Measurements from ENCODE around the gene CRACR2B. TPM values are rescaled to one million over a fixed set of nuclear protein-coding genes. Genes with fewer than 3 reads are reported as not detected.

The CRACR2B gene
- total and polyA plus RNA-seq, 2 of the 8 experiments (the other 6 are each of a cell fraction or from before 2014, with no cell fraction given), result 18.2 to 26.4 TPM

DNA sequence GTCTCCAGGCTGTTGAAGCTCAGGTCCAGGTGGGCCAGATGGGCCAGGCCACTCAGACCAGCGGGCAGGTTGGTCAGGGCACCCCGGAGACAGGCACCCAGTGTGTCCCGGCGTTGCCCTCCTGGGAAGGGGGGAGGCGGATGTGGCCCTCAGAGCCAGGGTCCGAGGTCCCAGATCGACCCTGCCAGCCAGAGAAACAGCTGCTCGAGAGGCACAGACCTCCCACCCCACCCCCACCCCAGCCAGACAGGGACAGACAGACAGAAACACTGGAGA, 24.3 kb upstream of the CRACR2B start (continued):
- no peak for TF ChIP-seq TEAD4 (IDR thresholded peaks at IDR 0.05; ENCODE audit: low read depth, low read length)
- no peak for TF ChIP-seq CHD1 (IDR thresholded peaks at IDR 0.05; ENCODE audit: low read depth, low read length)
- TF ChIP-seq CBX8 (IDR thresholded peaks at IDR 0.05; ENCODE audit: borderline replicate concordance, low read depth, low read length), result no peak
- no peak for TF ChIP-seq HDAC2 (IDR thresholded peaks at IDR 0.05; ENCODE audit: borderline replicate concordance in 1 of 2, low read depth in 2 of 2, low read length in 2 of 2)
- no peak for TF ChIP-seq NRF1 (IDR thresholded peaks at IDR 0.05; ENCODE audit: low read depth, low read length)
- no peak for TF ChIP-seq KDM1A (IDR thresholded peaks at IDR 0.05; ENCODE audit: borderline replicate concordance, low read length)
- no peak for TF ChIP-seq EZH2 (IDR thresholded peaks at IDR 0.05; ENCODE audit: low read depth, low read length, severe bottlenecking)

Measured in H1 (cell line).